Testis (tissue), 3 donors: ENCODE results near the gene CALD1. TPM values are rescaled to one million over a fixed set of nuclear protein-coding genes. Genes with fewer than 3 reads are reported as not detected.
A peak's percentile ranks its signal among the peaks of the same experiment; 100 is the strongest.

ENCODE experiments used
- DNase-seq: peaks from one replicate; pipeline ENCODE4 v3.0.0-alpha.2; 2019
- H3K27ac ChIP-seq, 2 donors: fragments of 200-600 bp; sonication (generic); one replicate each; pipeline ENCODE4 v1.5.1; 2019
- H3K27me3 ChIP-seq: fragments of 200-600 bp; sonication (generic); one replicate; pipeline ENCODE4 v1.5.1; 2019
- H3K36me3 ChIP-seq: fragments of 200-600 bp; sonication (generic); one replicate; pipeline ENCODE4 v1.5.1; 2017; ENCODE audit warnings: low read depth; ENCODE audit errors: missing control alignments
- H3K4me1 ChIP-seq: fragments of 200-600 bp; sonication (generic); one replicate; pipeline ENCODE4 v1.5.1; 2019
- H3K4me3 ChIP-seq, 2 donors: fragments of 200-600 bp; sonication (generic); one replicate each; pipeline ENCODE4 v1.5.1; 2017 to 2019
- H3K9me3 ChIP-seq: fragments of 200-600 bp; sonication (generic); one replicate; pipeline ENCODE4 v1.5.1; 2017
- POLR2A ChIP-seq: fragments of 450-650 bp; IDR thresholded peaks from one replicate; pipeline ENCODE4 v1.6.1; 2017; ENCODE audit warnings: antibody characterized with exemption, mild to moderate bottlenecking, moderate library complexity
- WGBS, 2 donors: methylation state at CpG; one replicate each; pipeline ENCODE4 v1.1.5; 2018; 5-methylcytosine and 5-hydroxymethylcytosine counted together
- intact Hi-C: fragments of 100-400 bp; cut with DNase I; formaldehyde crosslinking; loops from one replicate; pipeline ENCODE4 v1.15.1; 2023; ENCODE audit warnings: low total_unique reads
- polyA plus RNA-seq: library from polyadenylated mRNA; stranded (reverse); fragments of 350-450 nt; fragmentation: Illumina TruSeq; extraction: RNeasy Lipid Tissue Mini Kit (QIAGEN cat#74804); gene quantifications from one replicate; pipeline ENCODE4 v1.2.3, GENCODE V29; 2014; ENCODE audit warnings: low read depth, low replicate concordance; ENCODE audit not compliant: insufficient read depth
- total RNA-seq, 2 donors: library from RNA; depleted of rRNA; stranded (reverse); fragments of >200 nt; gene quantifications; one replicate each; pipeline ENCODE4 v1.2.3, GENCODE V29; 2016
- TF ChIP-seq, protein P1 (sequence below), 3 experiments: fragments of 450-650 bp in 2 of 3; fragments of 200-600 bp in 1 of 3; sonication (generic) in 1 of 3; IDR thresholded peaks; one replicate each; pipeline ENCODE4 v1.5.1; 2016 to 2019; ENCODE audit warnings: antibody characterized with exemption in 3 of 3, mild to moderate bottlenecking in 2 of 3, moderate library complexity in 1 of 3

The CALD1 gene
- total and polyA plus RNA-seq, 3 donors from 2014 or later, result 103 to 153 (median 135) TPM

DNA sequence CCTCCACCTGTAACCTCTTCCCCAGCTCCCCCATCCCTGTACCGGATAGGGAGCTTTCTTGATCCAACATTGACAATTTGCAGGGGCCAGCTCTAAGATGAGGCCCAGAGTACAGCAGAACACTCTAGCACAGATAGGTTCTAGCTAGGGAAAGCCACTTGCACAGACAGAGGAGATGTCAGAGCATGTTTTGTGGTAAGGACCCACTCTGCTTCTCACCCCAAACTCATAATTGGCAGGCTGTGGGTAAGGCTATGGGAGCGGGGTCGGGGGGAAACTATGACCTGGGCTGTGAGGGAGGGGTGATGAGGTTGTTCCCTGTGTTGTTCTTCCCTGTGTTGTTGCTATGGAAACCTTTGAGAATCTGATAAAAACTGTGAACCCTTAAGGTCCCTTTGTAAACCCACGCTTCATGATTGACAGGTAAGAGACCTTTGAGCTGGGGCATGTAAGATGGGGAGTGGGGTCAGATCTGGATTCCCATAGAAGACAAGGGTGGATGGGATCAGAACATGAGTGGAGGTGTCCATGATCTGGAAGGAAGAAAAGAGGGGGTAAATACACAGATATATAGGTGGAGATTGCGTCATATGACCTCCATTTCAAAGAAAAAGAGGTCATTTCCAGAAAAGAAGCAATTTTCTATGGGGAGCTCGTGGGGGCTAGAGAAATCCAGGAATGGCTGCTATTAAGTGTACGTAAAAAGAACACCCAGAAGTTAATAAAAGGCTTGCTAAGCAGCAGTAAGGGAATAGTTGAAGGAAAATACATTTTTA, 4.0 kb downstream of the CALD1 start:
- Histone ChIP-seq H3K9me3 (no peaks in the 10 kb centered on the region), H3K4me1 (peaks cover 27% of the 10 kb centered on the region), H3K4me3 (no peak overlapping the region), H3K27me3 (no peaks in the 10 kb centered on the region), H3K27ac (peak overlapping the region in 1 of 2 donors; percentile 90), H3K36me3 (no peaks in the 10 kb centered on the region)
- TF ChIP-seq POLR2A, result no peak
- TF ChIP-seq, protein P1, sequence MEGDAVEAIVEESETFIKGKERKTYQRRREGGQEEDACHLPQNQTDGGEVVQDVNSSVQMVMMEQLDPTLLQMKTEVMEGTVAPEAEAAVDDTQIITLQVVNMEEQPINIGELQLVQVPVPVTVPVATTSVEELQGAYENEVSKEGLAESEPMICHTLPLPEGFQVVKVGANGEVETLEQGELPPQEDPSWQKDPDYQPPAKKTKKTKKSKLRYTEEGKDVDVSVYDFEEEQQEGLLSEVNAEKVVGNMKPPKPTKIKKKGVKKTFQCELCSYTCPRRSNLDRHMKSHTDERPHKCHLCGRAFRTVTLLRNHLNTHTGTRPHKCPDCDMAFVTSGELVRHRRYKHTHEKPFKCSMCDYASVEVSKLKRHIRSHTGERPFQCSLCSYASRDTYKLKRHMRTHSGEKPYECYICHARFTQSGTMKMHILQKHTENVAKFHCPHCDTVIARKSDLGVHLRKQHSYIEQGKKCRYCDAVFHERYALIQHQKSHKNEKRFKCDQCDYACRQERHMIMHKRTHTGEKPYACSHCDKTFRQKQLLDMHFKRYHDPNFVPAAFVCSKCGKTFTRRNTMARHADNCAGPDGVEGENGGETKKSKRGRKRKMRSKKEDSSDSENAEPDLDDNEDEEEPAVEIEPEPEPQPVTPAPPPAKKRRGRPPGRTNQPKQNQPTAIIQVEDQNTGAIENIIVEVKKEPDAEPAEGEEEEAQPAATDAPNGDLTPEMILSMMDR (IDR thresholded peaks at IDR 0.05), result no peak
- DNase-seq, result no peak
- intact Hi-C loops, result no loop called here
- WGBS, 2 donors, result 88 to 89% methylated on average over 7 of the region's 7 CpGs

DNA sequence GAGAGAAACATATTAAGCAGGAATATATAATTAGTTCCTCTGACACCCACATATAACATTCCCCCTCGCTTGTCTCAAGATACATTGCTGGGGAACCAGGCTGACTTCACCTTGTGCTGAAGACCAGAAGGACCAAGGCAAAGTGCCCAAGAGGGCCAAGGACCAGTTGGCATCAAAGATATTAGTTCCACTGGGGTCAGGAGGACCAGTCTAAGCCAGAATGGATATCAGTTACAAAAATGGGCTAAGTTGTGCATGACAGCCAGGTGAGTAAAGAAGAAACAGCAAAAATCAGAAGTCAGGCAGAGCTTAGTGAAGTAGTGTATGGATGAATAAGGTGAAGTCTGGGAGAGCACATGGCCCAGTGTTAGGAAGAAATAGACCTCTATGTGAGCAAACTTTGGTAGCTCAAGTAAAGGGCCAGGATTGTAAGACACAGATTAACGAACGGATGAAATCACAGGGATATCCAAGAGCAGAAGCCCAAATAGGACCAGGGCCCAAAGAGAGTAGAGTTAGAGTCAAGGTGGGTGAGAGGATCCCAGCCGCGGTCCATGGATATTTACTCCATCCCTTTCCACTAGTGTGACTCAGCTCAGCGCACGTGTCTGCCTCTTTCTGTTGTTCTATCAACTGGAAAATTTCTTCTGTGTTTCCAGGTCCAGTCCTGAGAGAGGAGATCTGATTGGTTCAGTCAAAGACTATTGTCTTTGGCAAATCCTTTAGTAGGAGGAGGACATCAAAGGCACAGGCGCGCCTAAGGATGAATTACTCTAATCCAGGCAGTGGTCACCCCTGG, 5.0 kb downstream of the CALD1 start:
- intact Hi-C loops, result no loop called here
- no peaks in the 10 kb centered on the region for H3K9me3 ChIP-seq
- H3K27ac ChIP-seq, result peak overlapping the region; percentile 39 to 90
- H3K4me1 ChIP-seq, result peaks cover 21% of the 10 kb centered on the region
- WGBS, 2 donors, result 81 to 82% methylated on average over 9 of the region's 9 CpGs
- H3K36me3 ChIP-seq, result no peaks in the 10 kb centered on the region
- no peaks in the 10 kb centered on the region for H3K27me3 ChIP-seq
- TF ChIP-seq, protein P1 (IDR thresholded peaks at IDR 0.05), result no peak
- no peak for TF ChIP-seq POLR2A
- no peak for DNase-seq
- no peak overlapping the region for H3K4me3 ChIP-seq

DNA sequence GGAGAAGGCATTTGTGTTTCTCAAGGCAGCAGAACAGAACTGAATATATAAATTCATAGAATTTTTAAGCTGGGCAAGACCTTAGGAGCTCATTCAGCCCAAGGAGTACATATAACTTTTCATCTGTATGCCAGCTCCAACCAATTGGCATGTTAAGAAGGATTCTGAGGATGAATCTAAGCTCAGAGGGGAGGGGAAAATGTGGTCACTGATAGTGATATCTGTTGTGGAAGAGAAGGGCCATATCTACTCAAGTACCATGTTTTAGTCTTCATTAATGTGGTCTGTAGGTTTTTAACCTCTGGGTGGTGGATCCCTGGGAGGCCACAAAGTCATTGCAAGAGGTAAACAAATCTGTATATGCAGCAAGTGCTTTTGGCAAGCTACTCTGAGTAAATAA, 6.4 kb downstream of the CALD1 start:
- peaks cover 21% of the 10 kb centered on the region for H3K4me1 ChIP-seq
- H3K36me3 ChIP-seq, result no peaks in the 10 kb centered on the region
- TF ChIP-seq, protein P1 (IDR thresholded peaks at IDR 0.05), result no peak
- TF ChIP-seq POLR2A, result no peak
- intact Hi-C loops, result no loop called here
- H3K27ac ChIP-seq, result no peak overlapping the region
- DNase-seq, result no peak
- H3K9me3 ChIP-seq, result no peaks in the 10 kb centered on the region
- no peaks in the 10 kb centered on the region for H3K27me3 ChIP-seq
- H3K4me3 ChIP-seq, result no peak overlapping the region

DNA sequence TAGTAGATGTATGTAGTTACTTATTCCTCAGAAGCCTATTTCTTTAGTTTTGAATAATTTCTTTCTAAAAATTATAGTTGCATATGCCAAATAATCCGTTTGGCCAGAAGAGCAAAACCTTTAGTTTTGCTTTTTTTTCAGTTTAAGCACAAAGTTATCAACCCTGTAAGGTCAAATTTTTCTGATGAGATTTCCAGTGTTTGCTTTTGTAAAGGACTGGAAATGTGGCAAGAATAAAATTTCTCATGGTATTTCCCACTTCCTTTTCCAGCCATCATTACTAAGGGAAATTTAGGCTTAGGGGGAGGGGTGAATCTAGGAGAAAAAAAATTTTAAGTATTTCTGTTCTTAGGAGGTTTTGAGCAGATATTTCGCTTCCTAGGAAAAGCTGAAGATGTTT, 7.6 kb downstream of the CALD1 start:
- no peak overlapping the region for H3K4me3 ChIP-seq
- DNase-seq, result no peak
- H3K36me3 ChIP-seq, result no peaks in the 10 kb centered on the region
- peak overlapping the region; percentile 18 to 57 for H3K27ac ChIP-seq
- H3K4me1 ChIP-seq, result peaks cover 17% of the 10 kb centered on the region
- no peak for TF ChIP-seq POLR2A
- TF ChIP-seq, protein P1 (IDR thresholded peaks at IDR 0.05), result no peak
- 43 to 60% methylated on average over 2 of the region's 2 CpGs for WGBS, 2 donors
- intact Hi-C loops, result no loop called here
- no peaks in the 10 kb centered on the region for H3K9me3 ChIP-seq
- no peaks in the 10 kb centered on the region for H3K27me3 ChIP-seq
